HepG2 (cell line): ENCODE results near the gene PSME3IP1. TPM values are rescaled to one million over a fixed set of nuclear protein-coding genes. Genes with fewer than 3 reads are reported as not detected.
A peak's percentile ranks its signal among the peaks of the same experiment; 100 is the strongest.

Source experiments
- ATAC-seq: fragments of 200-7000 bp; cut with Tn5 transposase; 3 replicates; pipeline ENCODE4 v1.9.1; 2020; ENCODE audit warnings: mild to moderate bottlenecking, moderate library complexity
- BruUV-seq: library from RNA; stranded (reverse); fragments of 400-500 nt; replicated peaks from 2 replicates; lab custom pipeline; 2021; lab: Mats Ljungman, UMichigan
- CTCF ChIA-PET: fragments of 300-600 bp; formaldehyde crosslinking; extraction: SDS; loops from one replicate; lab custom pipeline; 2021; ENCODE audit warnings: low total read pairs, inconsistent platforms, low intra/inter-chr PET ratio; lab: Yijun Ruan, JAX
- POLR2A ChIA-PET: fragments of 350-600 bp; sonication (Branson Sonifier 250); formaldehyde crosslinking; loops from one replicate; lab custom pipeline; 2020; ENCODE audit warnings: antibody characterized with exemption, inconsistent platforms; lab: Yijun Ruan, JAX
- DNase-seq: peaks from one replicate; pipeline ENCODE4 v3.0.0-alpha.2; 2015; ENCODE audit warnings: low spot score
- FAIRE-seq: peaks from 3 replicates; lab custom pipeline; 2011; peaks lifted over from hg19 to GRCh38; lab: Jason Lieb, UNC
- H2AFZ ChIP-seq: one replicate; pipeline ENCODE4 v1.6.1; 2011; ENCODE audit warnings: low read length, inconsistent platforms
- H3K27ac ChIP-seq: fragments of 300-600 bp; 3 replicates; pipeline ENCODE4 v1.8.0; 2011; ENCODE audit warnings: mixed run types, mild to moderate bottlenecking, mixed read lengths, low read length, inconsistent platforms; ENCODE audit not compliant: insufficient read depth; ENCODE audit errors: extremely low read length
- H3K27me3 ChIP-seq, 2 experiments: fragments of 200-600 bp in 1 of 2; 2 replicates in 1 of 2; 3 replicates in 1 of 2; pipeline versions ENCODE4 v1.6.0 to v1.8.0; 2011; ENCODE audit warnings: low read length in 2 of 2, mild to moderate bottlenecking in 2 of 2, moderate library complexity in 2 of 2, inconsistent platforms in 1 of 2; ENCODE audit not compliant: insufficient read depth in 2 of 2, control insufficient read depth in 1 of 2
- H3K36me3 ChIP-seq, 2 experiments: fragments of 200-600 bp in 1 of 2; replicated peaks in 1 of 2; 2 replicates in 1 of 2; 3 replicates in 1 of 2; pipeline versions ENCODE4 v1.5.1 to v1.8.0; 2011; ENCODE audit warnings: low read length in 2 of 2, inconsistent platforms in 1 of 2; ENCODE audit not compliant: insufficient read depth in 2 of 2, control insufficient read depth in 1 of 2
- H3K4me1 ChIP-seq: 2 replicates; pipeline ENCODE4 v1.5.1; 2012; ENCODE audit warnings: low read length, inconsistent platforms; ENCODE audit not compliant: insufficient read depth
- H3K4me2 ChIP-seq: 2 replicates; pipeline ENCODE4 v1.6.0; 2011; ENCODE audit warnings: low read depth, low read length, inconsistent platforms
- H3K4me3 ChIP-seq, 3 experiments: fragments of 200-600 bp in 1 of 3; sonication (generic), shearing (Covaris generic) in 1 of 3; replicated peaks in 1 of 3; 2 replicates each; pipeline ENCODE4 v1.5.1; 2011 to 2016; ENCODE audit warnings: low read length in 3 of 3, inconsistent platforms in 2 of 3, low read depth in 2 of 3, mild to moderate bottlenecking in 2 of 3, control low read depth in 1 of 3, mixed read lengths in 1 of 3; ENCODE audit not compliant: insufficient read depth in 1 of 3
- H3K79me2 ChIP-seq: one replicate; pipeline ENCODE4 v1.6.1; 2011; ENCODE audit warnings: low read length, inconsistent platforms; ENCODE audit not compliant: insufficient read depth
- H3K9ac ChIP-seq: 2 replicates; pipeline ENCODE4 v1.6.0; 2011; ENCODE audit warnings: mild to moderate bottlenecking, low read depth, low read length, inconsistent platforms; ENCODE audit not compliant: insufficient read depth
- H3K9me3 ChIP-seq: 2 replicates; pipeline ENCODE4 v1.5.1; 2012; ENCODE audit warnings: mild to moderate bottlenecking, low read length
- H4K20me1 ChIP-seq: 2 replicates; pipeline ENCODE4 v1.6.0; 2011; ENCODE audit warnings: inconsistent platforms, mild to moderate bottlenecking, low read length, moderate library complexity; ENCODE audit not compliant: insufficient read depth
- DMAP1 ChIP-seq: IDR thresholded peaks from 2 replicates; pipeline ENCODE4 v1.6.1; 2016
- ERF ChIP-seq: IDR thresholded peaks from 2 replicates; pipeline ENCODE4 v1.6.1; 2018; ENCODE audit warnings: missing biosample characterization, missing genetic modification reagents
- FOSL1 ChIP-seq: sonication (generic); formaldehyde crosslinking; IDR thresholded peaks from 2 replicates; pipeline ENCODE4 v1.9.0; 2021; ENCODE audit warnings: missing genetic modification reagents, borderline replicate concordance
- FOSL2 ChIP-seq: sonication (generic); formaldehyde crosslinking; IDR thresholded peaks from 2 replicates; pipeline ENCODE4 v1.4.0; 2020; ENCODE audit warnings: missing genetic modification reagents
- FOXA1 ChIP-seq, 2 experiments: fragments of 450-650 bp in 1 of 2; sonication (generic) in 1 of 2; formaldehyde crosslinking in 1 of 2; IDR thresholded peaks; 2 replicates each; pipeline versions ENCODE4 v1.4.0 to v1.6.1; 2016 to 2020; ENCODE audit warnings: missing genetic modification reagents in 1 of 2
- FOXK1 ChIP-seq: sonication (generic); formaldehyde crosslinking; IDR thresholded peaks from 2 replicates; pipeline ENCODE4 v1.4.0; 2020; ENCODE audit warnings: low read depth, missing genetic modification reagents, borderline replicate concordance
- GATAD1 ChIP-seq: IDR thresholded peaks from 2 replicates; pipeline ENCODE4 v1.6.1; 2016; ENCODE audit warnings: missing genetic modification reagents, missing compliant biosample characterization
- HMGXB3 ChIP-seq: sonication (generic); formaldehyde crosslinking; IDR thresholded peaks from 2 replicates; pipeline ENCODE4 v1.4.0; 2020; ENCODE audit warnings: missing genetic modification reagents, borderline replicate concordance
- PAWR ChIP-seq: sonication (generic); formaldehyde crosslinking; IDR thresholded peaks from 2 replicates; pipeline ENCODE4 v1.4.0; 2020; ENCODE audit warnings: missing genetic modification reagents, mild to moderate bottlenecking, borderline replicate concordance
- PHF8 ChIP-seq: sonication (generic); formaldehyde crosslinking; IDR thresholded peaks from 2 replicates; pipeline ENCODE4 v1.5.0; 2020; ENCODE audit warnings: missing genetic modification reagents
- RFX3 ChIP-seq: IDR thresholded peaks from 2 replicates; pipeline ENCODE4 v1.6.1; 2016; ENCODE audit warnings: missing biosample characterization, missing genetic modification reagents
- ZNF232 ChIP-seq: sonication (generic); formaldehyde crosslinking; IDR thresholded peaks from 2 replicates; pipeline ENCODE4 v1.4.0; 2020; ENCODE audit warnings: missing genetic modification reagents, borderline replicate concordance
- ZNF766 ChIP-seq: sonication (generic); formaldehyde crosslinking; IDR thresholded peaks from 2 replicates; pipeline ENCODE4 v1.5.0; 2020; ENCODE audit warnings: missing genetic modification reagents, borderline replicate concordance
- WGBS: methylation state at CpG from one replicate; pipeline ENCODE4 v1.1.6; 2017; ENCODE audit warnings: low lambda C conversion rate; 5-methylcytosine and 5-hydroxymethylcytosine counted together
- in situ Hi-C: cut with HindIII; loops from 2 replicates; pipeline ENCODE4 v1.10.0; 2017; ENCODE audit warnings: low pct_unique_long_range_greater_than_20kb; ENCODE audit not compliant: extremely low pct_ligation_motif_present
- intact Hi-C: fragments of 100-400 bp; cut with micrococcal nuclease; formaldehyde crosslinking; loops from one replicate; pipeline ENCODE4 v1.10.0; 2022; ENCODE audit not compliant: unreplicated experiment
- polyA plus RNA-seq, 8 experiments: library from polyadenylated mRNA; depleted of rRNA in 3 of 8; stranded (reverse) in 7 of 8; unstranded in 1 of 8; fragments of >200 nt; fragmentation: Illumina TruSeq in 4 of 8; extraction: Trizol in 4 of 8; gene quantifications; 2 replicates each; pipeline versions ENCODE4 v1.2.1 to v1.2.3, GENCODE V29; 2011 to 2016; ENCODE audit warnings: low read depth in 4 of 8, missing spikeins in 1 of 8, mixed read lengths in 1 of 8; ENCODE audit not compliant: insufficient read depth in 1 of 8
- total RNA-seq, 5 experiments: library from RNA; depleted of rRNA; stranded (reverse); fragments of >200 nt; fragmentation: Illumina TruSeq; extraction: Trizol; gene quantifications; 2 replicates each; pipeline ENCODE4 v1.2.3, GENCODE V29; 2016; ENCODE audit warnings: low read depth in 1 of 5

Gene PSME3IP1
- total and polyA plus RNA-seq, 2 of the 13 experiments (the other 11 are each of a cell fraction or from before 2014, with no cell fraction given): 90.8 to 99.8 TPM

GRCh38 chr16:57108432-57108831, 77.4 kb downstream of the PSME3IP1 start:
- ATAC-seq: no peak
- Histone ChIP-seq H3K4me2 (no peak overlapping the region), H3K79me2 (no peaks in the 10 kb centered on the region), H2AFZ (no peak overlapping the region), H3K27ac (no peak overlapping the region), H3K4me3 (no peak overlapping the region), H3K36me3 (no peaks in the 10 kb centered on the region), H3K9me3 (no peaks in the 10 kb centered on the region), H3K9ac (no peak overlapping the region), H3K27me3 (peaks cover 0 to 2% of the 10 kb centered on the region in 2 experiments; a peak in 1 of 5 replicates), H4K20me1 (no peaks in the 10 kb centered on the region), H3K4me1 (no peaks in the 10 kb centered on the region)
- no TSS peak for BruUV-seq
- FAIRE-seq: no peak
- DNase-seq: no peak
- no peak for TF ChIP-seq FOSL2
- intact Hi-C loops: no loop called here
- ChIA-PET CTCF (no interaction called here), POLR2A (no interaction called here)
- in situ Hi-C loops: no loop called here
- WGBS: 12% methylated on average over 1 of the region's 1 CpG

GRCh38 chr16:57107321-57107922, 78.4 kb downstream of the PSME3IP1 start:
- WGBS: 52% methylated on average over 8 of the region's 9 CpGs
- ChIA-PET POLR2A (no interaction called here), CTCF (no interaction called here)
- Histone ChIP-seq H3K27me3 (peaks cover 0 to 2% of the 10 kb centered on the region in 2 experiments; a peak in 1 of 5 replicates), H3K9ac (no peak overlapping the region), H3K27ac (no peak overlapping the region), H3K9me3 (no peaks in the 10 kb centered on the region), H2AFZ (no peak overlapping the region), H3K79me2 (no peaks in the 10 kb centered on the region), H3K36me3 (no peaks in the 10 kb centered on the region), H4K20me1 (no peaks in the 10 kb centered on the region), H3K4me3 (no peak overlapping the region), H3K4me2 (no peak overlapping the region), H3K4me1 (no peaks in the 10 kb centered on the region)
- BruUV-seq: no TSS peak
- intact Hi-C loops (no loop called here), in situ Hi-C loops (no loop called here)
- DNase-seq (no peak), ATAC-seq (peak; percentile 21; the same call in 2 of the 3 replicates), FAIRE-seq (no peak)
- no peak for TF ChIP-seq FOXA1 (IDR thresholded peaks at IDR 0.05)
- TF ChIP-seq FOXA1 (CRISPR knock-in tag; IDR thresholded peaks at IDR 0.05): no peak
- no peak for TF ChIP-seq ERF (CRISPR knock-in tag)
- TF ChIP-seq HMGXB3 (CRISPR knock-in tag): no peak
- no peak for TF ChIP-seq FOXK1 (CRISPR knock-in tag)
- TF ChIP-seq DMAP1 (CRISPR knock-in tag): no peak
- no peak for TF ChIP-seq GATAD1 (CRISPR knock-in tag)
- no peak for TF ChIP-seq ZNF232 (CRISPR knock-in tag)
- no peak for TF ChIP-seq PHF8 (CRISPR knock-in tag)
- TF ChIP-seq PAWR (CRISPR knock-in tag): no peak
- no peak for TF ChIP-seq RFX3 (CRISPR knock-in tag)
- TF ChIP-seq FOSL1 (CRISPR knock-in tag): no peak
- TF ChIP-seq ZNF766 (CRISPR knock-in tag): no peak
